Progenitor cell of endocrine pancreas (in vitro differentiated cells): ENCODE results near the gene ADIPOR1. TPM values are rescaled to one million over a fixed set of nuclear protein-coding genes. Genes with fewer than 3 reads are reported as not detected.
A peak's percentile ranks its signal among the peaks of the same experiment; 100 is the strongest.
"Not testable (repeated sequence)": the region's sequence is repeated elsewhere in the genome, so short reads cannot be mapped to it uniquely, and the experiment has no call there.

ENCODE experiments used
- DNase-seq: peaks from one replicate; pipeline ENCODE4 v3.0.0; 2021; ENCODE audit warnings: low spot score; ENCODE audit not compliant: unreplicated experiment
- H3K27ac Mint-ChIP-seq: 2 replicates; pipeline ENCODE4 v1.8.0; 2021; ENCODE audit warnings: mild to moderate bottlenecking, moderate library complexity, mixed read lengths
- H3K27me3 Mint-ChIP-seq: 2 replicates; pipeline ENCODE4 v1.8.0; 2021; ENCODE audit warnings: mixed read lengths
- H3K36me3 Mint-ChIP-seq: 2 replicates; pipeline ENCODE4 v1.8.0; 2022; ENCODE audit warnings: mixed read lengths; ENCODE audit not compliant: insufficient read depth
- H3K4me1 Mint-ChIP-seq: 2 replicates; pipeline ENCODE4 v1.8.0; 2021; ENCODE audit warnings: low read depth, mixed read lengths
- H3K4me3 Mint-ChIP-seq: 2 replicates; pipeline ENCODE4 v1.8.0; 2021; ENCODE audit warnings: low read depth, mild to moderate bottlenecking, moderate library complexity, mixed read lengths
- H3K9me3 Mint-ChIP-seq: 2 replicates; pipeline ENCODE4 v1.8.0; 2021; ENCODE audit warnings: low read depth, mixed read lengths
- total RNA-seq: library from RNA; stranded (reverse); gene quantifications from 2 replicates; pipeline ENCODE4 v1.2.1, GENCODE V29; 2021
- TF ChIP-seq, protein P1 (sequence below): fragments of 200-600 bp; sonication (generic); IDR thresholded peaks from one replicate; pipeline ENCODE4 v1.5.0; 2021; ENCODE audit warnings: antibody characterized with exemption, mild to moderate bottlenecking; ENCODE audit not compliant: unreplicated experiment

The ADIPOR1 gene
- total RNA-seq, 1 donor from 2014 or later: 45.7 TPM

DNA sequence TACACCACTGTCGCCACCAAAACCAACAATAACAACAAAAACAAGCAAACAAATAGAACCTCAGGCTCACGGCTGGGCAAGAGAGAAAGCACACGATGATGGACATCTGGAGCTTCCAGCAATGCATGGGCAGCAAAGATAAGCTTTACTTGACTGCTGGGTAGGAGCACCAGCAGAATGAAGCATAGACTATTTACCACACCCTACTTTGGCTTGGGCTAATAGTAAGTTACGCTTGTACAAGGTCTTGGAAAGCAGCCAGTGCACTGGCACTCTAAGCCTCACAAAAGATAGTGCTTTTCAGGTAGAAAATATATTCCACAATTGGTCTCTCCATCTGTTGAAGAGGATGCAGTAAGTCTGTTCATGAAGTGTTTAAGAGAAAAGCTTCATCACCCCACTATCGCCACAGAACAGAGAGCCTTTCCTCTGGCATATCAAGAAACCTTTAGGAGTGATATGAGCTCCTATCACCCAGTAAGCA, 13.6 kb downstream of the ADIPOR1 start:
- H3K27ac Mint-ChIP-seq: peak overlapping the region; percentile 37
- H3K4me3 Mint-ChIP-seq: no peak overlapping the region
- peaks cover 31% of the 10 kb centered on the region for H3K36me3 Mint-ChIP-seq
- H3K27me3 Mint-ChIP-seq: no peaks in the 10 kb centered on the region
- TF ChIP-seq, protein P1, sequence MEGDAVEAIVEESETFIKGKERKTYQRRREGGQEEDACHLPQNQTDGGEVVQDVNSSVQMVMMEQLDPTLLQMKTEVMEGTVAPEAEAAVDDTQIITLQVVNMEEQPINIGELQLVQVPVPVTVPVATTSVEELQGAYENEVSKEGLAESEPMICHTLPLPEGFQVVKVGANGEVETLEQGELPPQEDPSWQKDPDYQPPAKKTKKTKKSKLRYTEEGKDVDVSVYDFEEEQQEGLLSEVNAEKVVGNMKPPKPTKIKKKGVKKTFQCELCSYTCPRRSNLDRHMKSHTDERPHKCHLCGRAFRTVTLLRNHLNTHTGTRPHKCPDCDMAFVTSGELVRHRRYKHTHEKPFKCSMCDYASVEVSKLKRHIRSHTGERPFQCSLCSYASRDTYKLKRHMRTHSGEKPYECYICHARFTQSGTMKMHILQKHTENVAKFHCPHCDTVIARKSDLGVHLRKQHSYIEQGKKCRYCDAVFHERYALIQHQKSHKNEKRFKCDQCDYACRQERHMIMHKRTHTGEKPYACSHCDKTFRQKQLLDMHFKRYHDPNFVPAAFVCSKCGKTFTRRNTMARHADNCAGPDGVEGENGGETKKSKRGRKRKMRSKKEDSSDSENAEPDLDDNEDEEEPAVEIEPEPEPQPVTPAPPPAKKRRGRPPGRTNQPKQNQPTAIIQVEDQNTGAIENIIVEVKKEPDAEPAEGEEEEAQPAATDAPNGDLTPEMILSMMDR: no peak
- no peaks in the 10 kb centered on the region for H3K4me1 Mint-ChIP-seq
- DNase-seq: no peak
- H3K9me3 Mint-ChIP-seq: no peaks in the 10 kb centered on the region

DNA sequence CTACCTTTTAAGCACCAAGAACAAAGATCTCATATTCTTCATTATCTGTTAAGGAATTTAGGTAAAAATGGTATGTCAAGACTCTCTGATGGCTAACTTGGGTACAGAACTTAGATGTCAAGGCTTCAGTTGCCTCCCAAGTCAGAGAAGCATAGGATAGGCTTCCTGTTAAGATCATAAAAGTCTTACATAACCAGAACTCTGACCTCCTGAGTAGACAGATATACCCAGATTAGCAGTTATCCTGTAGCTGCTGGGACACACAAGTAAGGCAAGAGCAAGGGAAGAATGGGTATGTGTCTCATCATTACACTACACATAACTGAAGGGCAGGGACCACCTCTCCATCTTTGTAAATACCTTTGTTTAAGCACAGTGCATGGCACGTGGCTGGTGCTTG, 15.7 kb downstream of the ADIPOR1 start:
- no peaks in the 10 kb centered on the region for H3K9me3 Mint-ChIP-seq
- peaks cover 24% of the 10 kb centered on the region for H3K36me3 Mint-ChIP-seq
- no peak for DNase-seq
- H3K4me1 Mint-ChIP-seq: no peaks in the 10 kb centered on the region
- no peak overlapping the region for H3K27ac Mint-ChIP-seq
- no peak overlapping the region for H3K4me3 Mint-ChIP-seq
- TF ChIP-seq, protein P1: no peak
- H3K27me3 Mint-ChIP-seq: no peaks in the 10 kb centered on the region

DNA sequence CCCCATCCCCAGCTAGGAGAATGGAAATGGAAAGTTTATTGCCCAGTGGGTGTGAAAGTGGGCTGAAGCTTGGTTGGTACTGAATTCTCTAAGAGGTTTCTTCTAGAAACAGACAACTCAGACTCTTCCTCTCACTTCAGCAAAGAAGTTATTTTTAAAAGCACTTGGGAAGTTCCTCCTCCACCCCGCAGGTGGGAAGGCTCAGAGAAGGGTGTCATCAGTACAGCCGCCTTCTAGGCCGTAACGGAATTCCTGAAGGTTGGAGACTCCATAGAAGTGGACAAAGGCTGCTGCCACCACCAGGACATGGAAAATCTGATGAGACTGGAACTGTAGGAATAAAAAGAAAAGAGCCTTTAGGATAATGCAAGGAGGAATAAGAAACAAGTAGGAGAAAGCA, 16.7 kb downstream of the ADIPOR1 start:
- Mint-ChIP-seq H3K27me3 (no peaks in the 10 kb centered on the region), H3K36me3 (peaks cover 23% of the 10 kb centered on the region), H3K4me3 (no peak overlapping the region), H3K27ac (no peak overlapping the region), H3K9me3 (no peaks in the 10 kb centered on the region), H3K4me1 (no peaks in the 10 kb centered on the region)
- no peak for DNase-seq
- TF ChIP-seq, protein P1: no peak

DNA sequence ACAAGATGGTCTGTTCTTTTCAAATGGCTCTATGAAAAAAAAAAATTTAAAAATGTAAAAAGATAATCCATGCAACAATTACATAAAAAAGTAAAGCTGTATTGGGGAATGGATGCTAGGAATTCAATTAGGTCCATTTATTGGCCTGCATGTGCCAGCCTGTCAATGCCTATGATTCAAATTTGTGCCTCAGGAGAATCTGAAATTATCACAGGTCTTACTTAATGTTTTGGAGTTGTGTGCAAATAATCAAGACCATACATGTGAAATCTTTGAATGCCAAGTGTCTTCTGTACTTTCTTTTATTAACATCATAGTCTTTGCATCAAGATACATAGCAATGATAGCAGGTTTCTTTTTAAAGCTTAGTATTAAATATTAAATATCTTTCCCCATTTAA, 17.6 kb downstream of the ADIPOR1 start:
- Mint-ChIP-seq H3K4me3 (no peak overlapping the region), H3K4me1 (no peaks in the 10 kb centered on the region), H3K27ac (no peak overlapping the region), H3K27me3 (no peaks in the 10 kb centered on the region), H3K36me3 (peaks cover 18% of the 10 kb centered on the region), H3K9me3 (no peaks in the 10 kb centered on the region)
- TF ChIP-seq, protein P1: no peak
- no peak for DNase-seq

DNA sequence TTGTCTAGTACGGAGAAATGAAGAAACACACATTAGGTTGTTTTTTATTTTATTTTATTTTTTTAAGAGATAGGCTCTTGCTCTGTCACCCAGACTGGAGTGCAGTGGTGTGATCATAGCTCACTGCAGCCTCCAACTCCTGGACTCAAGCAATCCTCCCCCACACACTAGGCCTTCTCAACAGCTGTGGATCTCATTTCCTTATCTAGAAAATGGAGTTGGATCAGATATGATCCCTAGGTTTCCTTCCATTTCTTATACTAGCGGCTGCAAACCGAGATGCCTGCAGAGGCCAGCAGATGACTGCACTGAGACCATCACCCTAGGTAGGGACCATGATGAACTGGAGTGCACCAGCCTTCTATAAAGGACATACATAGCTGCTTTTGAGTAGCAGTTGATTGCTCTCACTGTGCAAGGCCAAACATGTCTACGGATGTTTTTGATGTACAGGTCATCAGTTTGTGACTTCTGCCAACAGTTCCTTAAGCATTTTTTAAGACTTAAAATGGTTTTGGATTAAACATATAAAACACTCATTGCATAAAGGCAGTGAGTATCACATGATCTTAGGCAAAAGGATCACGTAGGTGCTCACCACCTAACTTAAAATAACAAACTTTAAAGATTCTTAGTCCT, 19.7 kb downstream of the ADIPOR1 start:
- DNase-seq: no peak
- Mint-ChIP-seq H3K27me3 (peaks cover 8% of the 10 kb centered on the region), H3K36me3 (peaks cover 7% of the 10 kb centered on the region), H3K27ac (no peak overlapping the region), H3K4me3 (no peak overlapping the region), H3K4me1 (no peaks in the 10 kb centered on the region), H3K9me3 (peaks cover 6% of the 10 kb centered on the region)
- TF ChIP-seq, protein P1: no peak

DNA sequence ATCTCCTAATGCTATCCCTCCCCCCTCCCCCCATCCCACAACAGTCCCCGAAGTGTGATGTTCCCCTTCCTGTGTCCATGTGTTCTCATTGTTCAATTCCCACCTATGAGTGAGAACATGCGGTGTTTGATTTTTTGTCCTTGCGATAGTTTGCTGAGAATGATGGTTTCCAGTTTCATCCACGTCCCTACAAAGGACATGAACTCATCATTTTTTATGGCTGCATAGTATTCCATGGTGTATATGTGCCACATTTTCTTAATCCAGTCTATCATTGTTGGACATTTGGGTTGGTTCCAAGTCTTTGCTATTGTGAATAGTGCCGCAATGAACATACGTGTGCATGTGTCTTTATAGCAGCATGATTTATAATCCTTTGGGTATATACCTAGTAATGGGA, 21.7 kb downstream of the ADIPOR1 start:
- not testable (repeated sequence) for H3K4me3 Mint-ChIP-seq, H3K36me3 Mint-ChIP-seq
- peaks cover 14% of the 10 kb centered on the region for H3K9me3 Mint-ChIP-seq

More for the DNA sequence above, 21.7 kb downstream of the ADIPOR1 start:
- not testable (repeated sequence) for H3K4me1 Mint-ChIP-seq, DNase-seq, H3K27ac Mint-ChIP-seq
- H3K27me3 Mint-ChIP-seq: peaks cover 11% of the 10 kb centered on the region
